HEK293 (cell line): ENCODE measurements around the gene STC2.

ENCODE experiments used
- CTCF ChIA-PET: fragments of 350-600 bp; formaldehyde crosslinking; extraction: SDS; loops from one replicate; lab custom pipeline; 2021; ENCODE audit warnings: antibody characterized with exemption; lab: Yijun Ruan, JAX
- POLR2A ChIA-PET: fragments of 300-600 bp; formaldehyde crosslinking; extraction: SDS; loops from one replicate; lab custom pipeline; 2020; ENCODE audit warnings: antibody characterized with exemption, inconsistent platforms; lab: Yijun Ruan, JAX
- H3K27ac ChIP-seq: fragments of 200-500 bp; sonication (Bioruptor generic); 2 replicates; pipeline ENCODE4 v1.5.1; 2014; ENCODE audit warnings: low read depth, low read length, control low read depth, inconsistent platforms; ENCODE audit errors: extremely low read depth
- H3K36me3 ChIP-seq, 2 experiments: fragments of 200-500 bp in 1 of 2; sonication (Bioruptor generic) in 1 of 2; 1 replicate in 1 of 2; 2 replicates in 1 of 2; pipeline ENCODE4 v1.5.1; 2014 to 2017; ENCODE audit warnings: inconsistent platforms in 2 of 2, low read length in 2 of 2; ENCODE audit not compliant: control insufficient read depth in 2 of 2, insufficient read depth in 1 of 2
- H3K4me1 ChIP-seq: fragments of 200-500 bp; sonication (Bioruptor generic); 2 replicates; pipeline ENCODE4 v1.5.1; 2014; ENCODE audit warnings: mild to moderate bottlenecking, low read length, inconsistent platforms; ENCODE audit not compliant: control insufficient read depth, insufficient read depth
- H3K4me3 ChIP-seq: 2 replicates; pipeline ENCODE4 v1.5.1; 2011; ENCODE audit warnings: low read depth, mild to moderate bottlenecking, control low read depth, low read length, moderate library complexity
- H3K9me3 ChIP-seq: fragments of 200-500 bp; sonication (Bioruptor generic); 2 replicates; pipeline ENCODE4 v1.5.1; 2014; ENCODE audit warnings: low read depth, low read length, inconsistent platforms; ENCODE audit not compliant: control insufficient read depth, insufficient read depth
- KLF1 ChIP-seq: fragments of 450-650 bp; formaldehyde crosslinking; IDR thresholded peaks from 2 replicates; pipeline ENCODE4 v1.5.1; 2016; ENCODE audit warnings: missing biosample characterization, missing genetic modification characterization
- PATZ1 ChIP-seq: fragments of 450-650 bp; formaldehyde crosslinking; IDR thresholded peaks from 2 replicates; pipeline ENCODE4 v1.5.1; 2016; ENCODE audit warnings: missing biosample characterization, missing genetic modification characterization
- REST ChIP-seq: fragments of 450-650 bp; formaldehyde crosslinking; IDR thresholded peaks from 2 replicates; pipeline ENCODE4 v1.5.1; 2016; ENCODE audit warnings: missing biosample characterization, missing genetic modification characterization
- SP2 ChIP-seq: fragments of 450-650 bp; formaldehyde crosslinking; IDR thresholded peaks from 2 replicates; pipeline ENCODE4 v1.5.1; 2016; ENCODE audit warnings: missing biosample characterization, missing genetic modification characterization
- YY2 ChIP-seq: fragments of 450-650 bp; formaldehyde crosslinking; IDR thresholded peaks from 2 replicates; pipeline ENCODE4 v1.5.1; 2016; ENCODE audit warnings: missing biosample characterization, missing genetic modification characterization
- ZBTB6 ChIP-seq: fragments of 450-650 bp; formaldehyde crosslinking; IDR thresholded peaks from 2 replicates; pipeline ENCODE4 v1.5.1; 2017; ENCODE audit warnings: missing biosample characterization, missing genetic modification characterization
- ZBTB7A ChIP-seq: fragments of 450-650 bp; formaldehyde crosslinking; IDR thresholded peaks from 2 replicates; pipeline ENCODE4 v1.5.1; 2016; ENCODE audit warnings: low read depth, missing biosample characterization, missing genetic modification characterization
- ZEB2 ChIP-seq: fragments of 450-650 bp; formaldehyde crosslinking; IDR thresholded peaks from 2 replicates; pipeline ENCODE4 v1.5.1; 2016; ENCODE audit warnings: missing biosample characterization, missing genetic modification characterization
- ZFHX2 ChIP-seq: fragments of 450-650 bp; formaldehyde crosslinking; conservative IDR thresholded peaks from 2 replicates; pipeline ENCODE4 v1.5.1; 2016; ENCODE audit warnings: missing biosample characterization, missing genetic modification characterization
- ZFP69B ChIP-seq: fragments of 450-650 bp; formaldehyde crosslinking; IDR thresholded peaks from 2 replicates; pipeline ENCODE4 v1.5.1; 2016; ENCODE audit warnings: missing biosample characterization, missing genetic modification characterization
- ZIC2 ChIP-seq: fragments of 450-650 bp; formaldehyde crosslinking; IDR thresholded peaks from 2 replicates; pipeline ENCODE4 v1.5.1; 2016; ENCODE audit warnings: missing biosample characterization, missing genetic modification characterization
- ZNF169 ChIP-seq: fragments of 450-650 bp; formaldehyde crosslinking; IDR thresholded peaks from 2 replicates; pipeline ENCODE4 v1.5.1; 2016; ENCODE audit warnings: missing biosample characterization, missing genetic modification characterization
- ZNF19 ChIP-seq: fragments of 450-650 bp; formaldehyde crosslinking; IDR thresholded peaks from 2 replicates; pipeline ENCODE4; 2016; ENCODE audit warnings: missing biosample characterization, missing genetic modification characterization, low read depth
- ZNF202 ChIP-seq: fragments of 450-650 bp; formaldehyde crosslinking; IDR thresholded peaks from 2 replicates; pipeline ENCODE4 v1.5.1; 2016; ENCODE audit warnings: missing biosample characterization, missing genetic modification characterization, borderline replicate concordance
- ZNF239 ChIP-seq: fragments of 450-650 bp; formaldehyde crosslinking; IDR thresholded peaks from 2 replicates; pipeline ENCODE4 v1.5.1; 2016; ENCODE audit warnings: missing biosample characterization, missing genetic modification characterization
- ZNF341 ChIP-seq: fragments of 450-650 bp; formaldehyde crosslinking; IDR thresholded peaks from 2 replicates; pipeline ENCODE4; 2016; ENCODE audit warnings: low read depth, missing biosample characterization, missing genetic modification characterization
- ZNF449 ChIP-seq: fragments of 450-650 bp; formaldehyde crosslinking; IDR thresholded peaks from 2 replicates; pipeline ENCODE4 v1.5.1; 2017; ENCODE audit warnings: missing biosample characterization, mild to moderate bottlenecking, missing genetic modification characterization, moderate library complexity
- ZNF513 ChIP-seq: fragments of 450-650 bp; IDR thresholded peaks from 2 replicates; pipeline ENCODE4 v1.5.1; 2018; ENCODE audit warnings: missing biosample characterization, missing genetic modification characterization
- ZNF561 ChIP-seq: fragments of 450-650 bp; IDR thresholded peaks from 2 replicates; pipeline ENCODE4 v1.5.1; 2018; ENCODE audit warnings: missing biosample characterization, missing genetic modification characterization, borderline replicate concordance
- ZNF580 ChIP-seq: fragments of 450-650 bp; formaldehyde crosslinking; IDR thresholded peaks from 2 replicates; pipeline ENCODE4 v1.5.1; 2016; ENCODE audit warnings: missing biosample characterization, missing genetic modification characterization
- ZNF843 ChIP-seq: fragments of 450-650 bp; formaldehyde crosslinking; IDR thresholded peaks from 2 replicates; pipeline ENCODE4 v1.5.1; 2016; ENCODE audit warnings: missing biosample characterization, missing genetic modification characterization

Gene STC2

GRCh38 chr5:173302546-173303155 lies 25.6 kb downstream of the STC2 start (continued):
- TF ChIP-seq ZEB2 (tag by site-specific recombination) (peak; percentile 73; the same call in 1 of the 2 replicates), ZNF169 (tag by site-specific recombination) (no peak), PATZ1 (tag by site-specific recombination) (peak; percentile 73), KLF1 (tag by site-specific recombination) (peak; percentile 59; the same call in 1 of the 2 replicates), ZNF843 (tag by site-specific recombination) (peak; percentile 65; the same call in 1 of the 2 replicates), REST (tag by site-specific recombination) (no peak), ZFP69B (tag by site-specific recombination) (no peak), SP2 (tag by site-specific recombination) (peak; percentile 42)

GRCh38 chr5:173301695-173302545 lies 26.3 kb downstream of the STC2 start:
- POLR2A ChIA-PET = interaction anchor here (1.0 to 5.3 kb wide), 2 partner anchors 14 to 26 kb away, joined by 4 to 41 read pairs; partner anchors contain the start of gene STC2
- no peaks in the 10 kb centered on the region for H3K9me3 ChIP-seq
- CTCF ChIA-PET = interaction anchor here (1.4 to 5.5 kb wide), 2 partner anchors 8 to 30 kb away, joined by 15 to 33 read pairs; no protein-coding TSS in a partner anchor
- H3K4me3 ChIP-seq = no peak overlapping the region
- no peaks in the 10 kb centered on the region for H3K36me3 ChIP-seq
- H3K27ac ChIP-seq = no peak overlapping the region
- H3K4me1 ChIP-seq = peaks cover 13% of the 10 kb centered on the region
- TF ChIP-seq ZNF449 (tag by site-specific recombination) = no peak
- no peak for TF ChIP-seq ZBTB6
- no peak for TF ChIP-seq ZNF239 (tag by site-specific recombination)
- no peak for TF ChIP-seq ZNF513 (tag by site-specific recombination)
- TF ChIP-seq ZNF561 (tag by site-specific recombination) = no peak
- no peak for TF ChIP-seq YY2 (tag by site-specific recombination)
- no peak for TF ChIP-seq ZNF19 (tag by site-specific recombination)
- TF ChIP-seq ZNF202 = no peak
- no peak for TF ChIP-seq PATZ1 (tag by site-specific recombination)
- TF ChIP-seq ZNF580 = no peak
- no peak for TF ChIP-seq ZNF341 (tag by site-specific recombination)
- no peak for TF ChIP-seq SP2 (tag by site-specific recombination)
- TF ChIP-seq ZIC2 (tag by site-specific recombination) = peak; percentile 64
- no peak for TF ChIP-seq ZBTB7A (tag by site-specific recombination)
- peak; percentile 57; the same call in 1 of the 2 replicates for TF ChIP-seq ZFHX2 (tag by site-specific recombination)
